Trophoblast cell (in vitro differentiated cells and primary cell): ENCODE results near the gene PCP4.
A peak's percentile ranks its signal among the peaks of the same experiment; 100 is the strongest.

Experiments used
- DNase-seq, 2 donors: peaks; one replicate each; pipeline ENCODE4 v3.0.0-alpha.2; 2016
- H2AFZ ChIP-seq: 2 replicates; pipeline ENCODE4 v1.6.1; 2013; ENCODE audit warnings: low read length, moderate library complexity, mild to moderate bottlenecking; ENCODE audit not compliant: insufficient read depth, poor library complexity
- H2AK5ac ChIP-seq: 2 replicates; pipeline ENCODE4 v1.6.1; 2013; ENCODE audit warnings: mild to moderate bottlenecking, low read length
- H2BK120ac ChIP-seq: 2 replicates; pipeline ENCODE4 v1.6.1; 2013; ENCODE audit warnings: low read length, mild to moderate bottlenecking, moderate library complexity; ENCODE audit not compliant: insufficient read depth, poor library complexity
- H2BK12ac ChIP-seq: 2 replicates; pipeline ENCODE4 v1.6.1; 2013; ENCODE audit warnings: mild to moderate bottlenecking, low read length, moderate library complexity
- H2BK5ac ChIP-seq: 2 replicates; pipeline ENCODE4 v1.6.1; 2013; ENCODE audit warnings: low read length, low read depth, moderate library complexity, mild to moderate bottlenecking; ENCODE audit not compliant: poor library complexity
- H3K14ac ChIP-seq: 2 replicates; pipeline ENCODE4 v1.6.1; 2013; ENCODE audit warnings: mild to moderate bottlenecking, low read length
- H3K18ac ChIP-seq: 2 replicates; pipeline ENCODE4 v1.6.1; 2013; ENCODE audit warnings: mild to moderate bottlenecking, low read length
- H3K23ac ChIP-seq: 2 replicates; pipeline ENCODE4 v1.6.1; 2013; ENCODE audit warnings: low read length
- H3K27ac ChIP-seq: 2 replicates; pipeline ENCODE4 v1.5.1; 2013; ENCODE audit warnings: low read depth, mild to moderate bottlenecking, inconsistent platforms, low read length, moderate library complexity
- H3K27me3 ChIP-seq: 2 replicates; pipeline ENCODE4 v1.6.1; 2013; ENCODE audit warnings: inconsistent platforms, mild to moderate bottlenecking, low read length, moderate library complexity; ENCODE audit not compliant: insufficient read depth
- H3K36me3 ChIP-seq, 2 experiments: 1 replicate in 1 of 2; 2 replicates in 1 of 2; pipeline ENCODE4 v1.6.1; 2013; ENCODE audit warnings: low read length in 2 of 2, mild to moderate bottlenecking in 2 of 2, moderate library complexity in 1 of 2; ENCODE audit not compliant: insufficient read depth in 2 of 2, control insufficient read depth in 1 of 2
- H3K4ac ChIP-seq: 2 replicates; pipeline ENCODE4 v1.6.1; 2013; ENCODE audit warnings: low read depth, mild to moderate bottlenecking, low read length, moderate library complexity
- H3K4me1 ChIP-seq, 2 experiments: 1 replicate in 1 of 2; 2 replicates in 1 of 2; pipeline ENCODE4 v1.6.1; 2013; ENCODE audit warnings: low read length in 2 of 2, mild to moderate bottlenecking in 2 of 2, moderate library complexity in 1 of 2; ENCODE audit not compliant: insufficient read depth in 2 of 2, control insufficient read depth in 1 of 2
- H3K4me2 ChIP-seq: 2 replicates; pipeline ENCODE4 v1.6.1; 2013; ENCODE audit warnings: inconsistent platforms, mild to moderate bottlenecking, low read length, moderate library complexity
- H3K4me3 ChIP-seq: 2 replicates; pipeline ENCODE4 v1.5.1; 2013; ENCODE audit warnings: mild to moderate bottlenecking, low read depth, low read length, inconsistent platforms
- H3K79me1 ChIP-seq: one replicate; pipeline ENCODE4 v1.6.1; 2013; ENCODE audit warnings: low read length
- H3K79me2 ChIP-seq: 2 replicates; pipeline ENCODE4 v1.6.1; 2013; ENCODE audit warnings: low read length, mild to moderate bottlenecking; ENCODE audit not compliant: control insufficient read depth, insufficient read depth, poor library complexity
- H3K9ac ChIP-seq: 2 replicates; pipeline ENCODE4 v1.6.1; 2013; ENCODE audit warnings: mild to moderate bottlenecking, low read length
- H3K9me3 ChIP-seq: 2 replicates; pipeline ENCODE4 v1.6.1; 2013; ENCODE audit warnings: low read depth, mild to moderate bottlenecking, control low read depth, inconsistent platforms, low read length; ENCODE audit not compliant: insufficient read depth
- H4K12ac ChIP-seq: 2 replicates; pipeline ENCODE4 v1.6.1; 2013; ENCODE audit warnings: low read depth, mild to moderate bottlenecking, low read length, moderate library complexity
- H4K8ac ChIP-seq: 2 replicates; pipeline ENCODE4 v1.6.1; 2013; ENCODE audit warnings: low read depth, mild to moderate bottlenecking, low read length, moderate library complexity
- H4K91ac ChIP-seq: one replicate; pipeline ENCODE4 v1.6.1; 2013; ENCODE audit warnings: low read depth, mild to moderate bottlenecking, low read length, moderate library complexity
- WGBS: extraction: QIAGEN DNeasy Blood & Tissue Kit; methylation state at CpG from one replicate; pipeline ENCODE4 v1.1.7; 2013; ENCODE audit warnings: missing lambda C conversion rate; ENCODE audit not compliant: insufficient read length, insufficient coverage; ENCODE audit errors: extremely low coverage; 5-methylcytosine and 5-hydroxymethylcytosine counted together

The PCP4 gene

DNA sequence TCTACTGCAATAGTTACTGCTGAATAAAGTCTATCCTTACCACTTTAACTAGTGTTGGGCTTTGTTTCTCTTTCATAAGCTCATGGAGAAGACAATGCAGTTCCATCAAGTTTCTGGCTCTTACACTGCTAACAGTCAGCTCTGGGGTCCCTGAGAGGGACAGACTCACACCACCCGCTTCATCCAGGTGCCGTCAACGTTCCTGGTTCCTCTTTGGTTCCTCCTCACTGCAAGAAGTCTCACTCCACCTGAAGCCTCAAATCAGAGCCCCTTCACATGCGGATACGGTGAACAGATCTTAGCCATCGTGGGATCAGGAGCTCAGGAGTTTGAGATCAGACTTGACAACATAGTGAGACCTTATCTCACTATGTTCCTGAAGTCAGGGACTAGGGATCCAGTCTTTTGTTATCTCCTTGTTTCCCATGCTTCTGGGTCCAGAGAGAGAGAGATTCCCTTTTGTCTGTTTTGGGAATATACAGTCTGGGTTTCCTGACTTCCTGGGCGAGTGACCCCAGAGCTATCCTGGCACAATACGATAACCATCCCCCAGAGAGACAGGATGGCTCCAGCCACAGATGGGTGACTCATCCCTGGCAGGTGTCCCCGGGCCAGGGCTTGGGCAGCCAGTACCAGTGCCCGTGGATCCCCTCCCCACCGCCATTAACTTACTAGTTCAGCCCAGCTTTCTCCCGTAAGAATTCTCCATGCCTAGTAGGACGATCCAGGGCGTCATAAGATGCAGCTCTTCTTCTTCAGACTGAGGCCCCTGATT, 14.3 kb upstream of the PCP4 start:
- H4K91ac ChIP-seq = no peak overlapping the region
- H3K4ac ChIP-seq = no peak overlapping the region
- peaks cover 7% of the 10 kb centered on the region for H3K9me3 ChIP-seq
- H3K79me2 ChIP-seq = no peaks in the 10 kb centered on the region
- H3K4me1 ChIP-seq = no peaks in the 10 kb centered on the region
- no peak overlapping the region for H3K9ac ChIP-seq
- H3K23ac ChIP-seq = no peak overlapping the region
- no peak overlapping the region for H2BK12ac ChIP-seq
- H3K4me2 ChIP-seq = no peak overlapping the region
- H3K79me1 ChIP-seq = no peaks in the 10 kb centered on the region
- H3K14ac ChIP-seq = no peak overlapping the region
- no peak overlapping the region for H2BK120ac ChIP-seq
- no peak overlapping the region for H4K12ac ChIP-seq
- H4K8ac ChIP-seq = no peak overlapping the region
- no peaks in the 10 kb centered on the region for H3K36me3 ChIP-seq
- H2AFZ ChIP-seq = no peak overlapping the region
- H3K27me3 ChIP-seq = no peaks in the 10 kb centered on the region
- no CpG with 5 or more reads among the region's 14 CpGs for WGBS
- no peak for DNase-seq
- no peak overlapping the region for H3K4me3 ChIP-seq
- no peak overlapping the region for H3K27ac ChIP-seq
- no peak overlapping the region for H3K18ac ChIP-seq
- H2BK5ac ChIP-seq = no peak overlapping the region
- no peak overlapping the region for H2AK5ac ChIP-seq

DNA sequence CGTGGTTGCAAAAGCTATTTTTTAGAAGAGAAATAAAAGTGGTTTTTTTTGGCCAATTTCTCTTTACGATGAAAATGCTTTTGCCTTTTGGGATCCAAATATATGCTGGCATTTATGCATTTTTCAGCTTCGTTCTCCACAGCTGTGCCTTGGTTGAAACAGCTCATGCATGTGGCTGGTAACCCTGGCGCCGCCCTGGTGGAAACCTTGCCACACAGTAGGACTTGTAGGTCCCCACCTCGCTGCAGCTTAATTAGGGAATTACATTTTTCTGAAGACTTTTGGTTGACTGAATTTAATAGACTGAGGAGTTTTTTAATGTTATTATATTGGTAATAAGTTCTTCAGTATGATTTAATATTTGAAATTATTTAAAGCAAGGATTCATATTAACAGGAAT, 12.7 kb upstream of the PCP4 start:
- Histone ChIP-seq H4K12ac (no peak overlapping the region), H3K4me2 (no peak overlapping the region), H2BK12ac (no peak overlapping the region), H3K79me1 (no peaks in the 10 kb centered on the region), H3K4me3 (no peak overlapping the region), H4K91ac (no peak overlapping the region), H3K4ac (no peak overlapping the region), H4K8ac (no peak overlapping the region), H2AFZ (no peak overlapping the region), H2BK120ac (no peak overlapping the region), H2AK5ac (no peak overlapping the region), H2BK5ac (no peak overlapping the region), H3K36me3 (no peaks in the 10 kb centered on the region), H3K27ac (no peak overlapping the region), H3K27me3 (no peaks in the 10 kb centered on the region), H3K79me2 (no peaks in the 10 kb centered on the region), H3K4me1 (no peaks in the 10 kb centered on the region), H3K23ac (no peak overlapping the region), H3K9ac (no peak overlapping the region), H3K18ac (no peak overlapping the region), H3K14ac (no peak overlapping the region), H3K9me3 (peaks cover 7% of the 10 kb centered on the region)
- no peak for DNase-seq
- WGBS = no CpG with 5 or more reads among the region's 6 CpGs

DNA sequence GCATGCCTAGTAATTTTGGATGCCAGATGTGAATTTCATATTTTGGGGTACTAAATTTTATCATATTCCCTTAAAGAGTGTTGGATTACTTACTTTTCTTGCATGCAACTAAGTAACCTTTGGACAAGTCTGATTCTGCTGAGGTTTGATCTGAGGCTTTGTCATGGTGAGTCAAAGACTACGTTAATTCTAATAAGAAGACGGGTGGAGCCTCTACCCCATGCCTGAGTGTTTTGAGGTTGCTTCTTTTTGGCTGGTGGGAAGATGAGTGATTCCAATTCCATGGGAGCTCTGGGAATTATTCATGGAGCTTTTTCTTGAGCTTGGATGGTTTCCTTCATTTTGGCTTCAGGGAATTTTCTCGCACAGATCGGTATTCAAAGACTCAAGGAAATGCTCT, 11.6 kb upstream of the PCP4 start:
- Histone ChIP-seq H3K4ac (no peak overlapping the region), H3K23ac (no peak overlapping the region), H3K27ac (no peak overlapping the region), H2AK5ac (no peak overlapping the region), H3K9me3 (peaks cover 4% of the 10 kb centered on the region), H2BK12ac (no peak overlapping the region), H3K18ac (no peak overlapping the region), H3K79me2 (no peaks in the 10 kb centered on the region), H3K14ac (no peak overlapping the region), H3K4me3 (no peak overlapping the region), H3K4me2 (no peak overlapping the region), H3K9ac (no peak overlapping the region), H4K8ac (no peak overlapping the region), H4K12ac (no peak overlapping the region), H2BK120ac (no peak overlapping the region), H2BK5ac (no peak overlapping the region), H3K36me3 (no peaks in the 10 kb centered on the region), H3K4me1 (no peaks in the 10 kb centered on the region), H2AFZ (no peak overlapping the region), H3K27me3 (no peaks in the 10 kb centered on the region), H4K91ac (no peak overlapping the region), H3K79me1 (no peaks in the 10 kb centered on the region)
- DNase-seq = peak in 1 of 2 donors; percentile 43
- WGBS = no CpG with 5 or more reads among the region's 4 CpGs

DNA sequence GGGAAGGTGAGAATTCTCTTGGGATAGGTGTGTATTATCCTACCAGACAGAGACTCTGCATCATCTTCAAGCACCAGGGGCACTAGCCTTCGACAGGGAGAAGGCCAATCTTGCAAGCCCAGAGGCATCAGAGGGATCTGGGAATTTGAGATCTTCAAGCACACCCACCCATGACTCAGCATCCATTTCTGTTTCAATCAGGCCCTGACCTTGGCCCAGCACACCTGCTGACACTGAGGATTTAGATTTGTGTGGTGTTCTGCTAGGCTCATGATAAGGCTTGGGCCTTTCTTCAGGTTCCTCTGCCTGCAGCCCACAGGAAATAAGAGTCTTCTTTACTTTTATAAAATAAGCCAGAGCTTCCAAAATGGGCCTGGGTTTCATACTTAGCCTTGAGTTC, 6.6 kb upstream of the PCP4 start:
- H3K79me2 ChIP-seq = no peaks in the 10 kb centered on the region
- no peak overlapping the region for H2AK5ac ChIP-seq
- H3K27ac ChIP-seq = no peak overlapping the region
- no peak overlapping the region for H3K18ac ChIP-seq
- H4K8ac ChIP-seq = no peak overlapping the region
- no peaks in the 10 kb centered on the region for H3K4me1 ChIP-seq
- H3K4ac ChIP-seq = no peak overlapping the region
- H2BK5ac ChIP-seq = no peak overlapping the region
- no peaks in the 10 kb centered on the region for H3K79me1 ChIP-seq
- H3K36me3 ChIP-seq = no peaks in the 10 kb centered on the region
- no peak overlapping the region for H3K4me2 ChIP-seq
- DNase-seq = no peak
- no peak overlapping the region for H3K14ac ChIP-seq
- H2BK120ac ChIP-seq = no peak overlapping the region
- H3K9me3 ChIP-seq = peaks cover 1% of the 10 kb centered on the region
- no peak overlapping the region for H2BK12ac ChIP-seq
- no peak overlapping the region for H2AFZ ChIP-seq
- H3K27me3 ChIP-seq = no peaks in the 10 kb centered on the region
- no peak overlapping the region for H4K12ac ChIP-seq
- no peak overlapping the region for H4K91ac ChIP-seq
- H3K4me3 ChIP-seq = no peak overlapping the region
- H3K23ac ChIP-seq = no peak overlapping the region
- no CpG with 5 or more reads among the region's 1 CpG for WGBS
- no peak overlapping the region for H3K9ac ChIP-seq
